HEK293 (cell line): Measurements from ENCODE around the gene KIAA0513.

Source experiments
- CTCF ChIA-PET: fragments of 350-600 bp; formaldehyde crosslinking; extraction: SDS; loops from one replicate; lab custom pipeline; 2021; ENCODE audit warnings: antibody characterized with exemption; lab: Yijun Ruan, JAX
- POLR2A ChIA-PET: fragments of 300-600 bp; formaldehyde crosslinking; extraction: SDS; loops from one replicate; lab custom pipeline; 2020; ENCODE audit warnings: antibody characterized with exemption, inconsistent platforms; lab: Yijun Ruan, JAX
- H3K27ac ChIP-seq: fragments of 200-500 bp; sonication (Bioruptor generic); 2 replicates; pipeline ENCODE4 v1.5.1; 2014; ENCODE audit warnings: low read depth, low read length, control low read depth, inconsistent platforms; ENCODE audit errors: extremely low read depth
- H3K36me3 ChIP-seq, 2 experiments: fragments of 200-500 bp in 1 of 2; sonication (Bioruptor generic) in 1 of 2; 1 replicate in 1 of 2; 2 replicates in 1 of 2; pipeline ENCODE4 v1.5.1; 2014 to 2017; ENCODE audit warnings: inconsistent platforms in 2 of 2, low read length in 2 of 2; ENCODE audit not compliant: control insufficient read depth in 2 of 2, insufficient read depth in 1 of 2
- H3K4me1 ChIP-seq: fragments of 200-500 bp; sonication (Bioruptor generic); 2 replicates; pipeline ENCODE4 v1.5.1; 2014; ENCODE audit warnings: mild to moderate bottlenecking, low read length, inconsistent platforms; ENCODE audit not compliant: control insufficient read depth, insufficient read depth
- H3K4me3 ChIP-seq: 2 replicates; pipeline ENCODE4 v1.5.1; 2011; ENCODE audit warnings: low read depth, mild to moderate bottlenecking, control low read depth, low read length, moderate library complexity
- H3K9me3 ChIP-seq: fragments of 200-500 bp; sonication (Bioruptor generic); 2 replicates; pipeline ENCODE4 v1.5.1; 2014; ENCODE audit warnings: low read depth, low read length, inconsistent platforms; ENCODE audit not compliant: control insufficient read depth, insufficient read depth
- HOXC10 ChIP-seq: sonication (generic); formaldehyde crosslinking; IDR thresholded peaks from 2 replicates; pipeline ENCODE4 v1.8.1; 2023; ENCODE audit warnings: mild to moderate bottlenecking, missing genetic modification reagents
- KLF1 ChIP-seq: fragments of 450-650 bp; formaldehyde crosslinking; IDR thresholded peaks from 2 replicates; pipeline ENCODE4 v1.5.1; 2016; ENCODE audit warnings: missing biosample characterization, missing genetic modification characterization
- KLF7 ChIP-seq: fragments of 450-650 bp; formaldehyde crosslinking; IDR thresholded peaks from 2 replicates; pipeline ENCODE4 v1.5.1; 2016; ENCODE audit warnings: missing biosample characterization, missing genetic modification characterization, borderline replicate concordance
- MYNN ChIP-seq: fragments of 450-650 bp; formaldehyde crosslinking; IDR thresholded peaks from 2 replicates; pipeline ENCODE4 v1.5.1; 2016; ENCODE audit warnings: missing biosample characterization, missing genetic modification characterization, borderline replicate concordance
- OSR2 ChIP-seq: fragments of 450-650 bp; formaldehyde crosslinking; IDR thresholded peaks from 2 replicates; pipeline ENCODE4 v1.5.1; 2016; ENCODE audit warnings: missing biosample characterization, missing genetic modification characterization
- TRIM28 ChIP-seq: IDR thresholded peaks from 2 replicates; pipeline ENCODE4 v1.6.1; 2011; ENCODE audit warnings: low read length, control low read depth, borderline replicate concordance
- ZBTB1 ChIP-seq: fragments of 450-650 bp; formaldehyde crosslinking; IDR thresholded peaks from 2 replicates; pipeline ENCODE4 v1.5.1; 2016; ENCODE audit warnings: missing biosample characterization, missing genetic modification characterization
- ZFP3 ChIP-seq: fragments of 450-650 bp; formaldehyde crosslinking; IDR thresholded peaks from 2 replicates; pipeline ENCODE4 v1.5.1; 2016; ENCODE audit warnings: low read depth, missing biosample characterization, missing genetic modification characterization
- ZNF121 ChIP-seq: fragments of 450-650 bp; formaldehyde crosslinking; IDR thresholded peaks from 2 replicates; pipeline ENCODE4 v1.5.1; 2016; ENCODE audit warnings: missing biosample characterization, missing genetic modification characterization
- ZNF155 ChIP-seq: fragments of 450-650 bp; formaldehyde crosslinking; IDR thresholded peaks from 2 replicates; pipeline ENCODE4 v1.5.1; 2016; ENCODE audit warnings: missing biosample characterization, missing genetic modification characterization
- ZNF157 ChIP-seq: fragments of 450-650 bp; formaldehyde crosslinking; IDR thresholded peaks from 2 replicates; pipeline ENCODE4 v1.5.1; 2016; ENCODE audit warnings: missing biosample characterization, missing genetic modification characterization
- ZNF169 ChIP-seq: fragments of 450-650 bp; formaldehyde crosslinking; IDR thresholded peaks from 2 replicates; pipeline ENCODE4 v1.5.1; 2016; ENCODE audit warnings: missing biosample characterization, missing genetic modification characterization
- ZNF266 ChIP-seq: fragments of 450-650 bp; formaldehyde crosslinking; IDR thresholded peaks from 2 replicates; pipeline ENCODE4 v1.5.1; 2016; ENCODE audit warnings: missing biosample characterization, missing genetic modification characterization, low read depth
- ZNF311 ChIP-seq: fragments of 450-650 bp; formaldehyde crosslinking; IDR thresholded peaks from 2 replicates; pipeline ENCODE4 v1.5.1; 2017; ENCODE audit warnings: missing biosample characterization, missing genetic modification characterization, borderline replicate concordance
- ZNF335 ChIP-seq: fragments of 450-650 bp; formaldehyde crosslinking; conservative IDR thresholded peaks from 2 replicates; pipeline ENCODE4 v1.5.1; 2016; ENCODE audit warnings: missing biosample characterization, missing genetic modification characterization
- ZNF341 ChIP-seq: fragments of 450-650 bp; formaldehyde crosslinking; IDR thresholded peaks from 2 replicates; pipeline ENCODE4; 2016; ENCODE audit warnings: low read depth, missing biosample characterization, missing genetic modification characterization
- ZNF391 ChIP-seq: fragments of 450-650 bp; formaldehyde crosslinking; IDR thresholded peaks from 2 replicates; pipeline ENCODE4 v1.5.1; 2016; ENCODE audit warnings: low read depth, missing biosample characterization, missing genetic modification characterization, borderline replicate concordance
- ZNF433 ChIP-seq: fragments of 450-650 bp; formaldehyde crosslinking; IDR thresholded peaks from 2 replicates; pipeline ENCODE4 v1.5.1; 2016; ENCODE audit warnings: missing biosample characterization, missing genetic modification characterization, low read depth
- ZNF621 ChIP-seq: fragments of 450-650 bp; formaldehyde crosslinking; IDR thresholded peaks from 2 replicates; pipeline ENCODE4 v1.5.1; 2017; ENCODE audit warnings: missing biosample characterization, missing genetic modification characterization
- ZNF654 ChIP-seq: fragments of 450-650 bp; formaldehyde crosslinking; IDR thresholded peaks from 2 replicates; pipeline ENCODE4 v1.5.1; 2016; ENCODE audit warnings: low read depth, missing biosample characterization, missing genetic modification characterization
- ZNF664 ChIP-seq: fragments of 450-650 bp; formaldehyde crosslinking; IDR thresholded peaks from 2 replicates; pipeline ENCODE4 v1.5.1; 2016; ENCODE audit warnings: missing biosample characterization, missing genetic modification characterization
- ZNF677 ChIP-seq: fragments of 450-650 bp; IDR thresholded peaks from 2 replicates; pipeline ENCODE4 v1.5.0; 2018; ENCODE audit warnings: missing biosample characterization, mild to moderate bottlenecking, missing genetic modification characterization, moderate library complexity
- ZNF791 ChIP-seq: fragments of 450-650 bp; formaldehyde crosslinking; IDR thresholded peaks from 2 replicates; pipeline ENCODE4 v1.5.1; 2016; ENCODE audit warnings: missing biosample characterization, missing genetic modification characterization
- TF ChIP-seq, protein P1 (sequence below): fragments of 450-650 bp; formaldehyde crosslinking; IDR thresholded peaks from 2 replicates; pipeline ENCODE4 v1.5.1; 2016; ENCODE audit warnings: missing biosample characterization, missing genetic modification characterization
- TF ChIP-seq, protein P2 (sequence below): fragments of 450-650 bp; formaldehyde crosslinking; IDR thresholded peaks from 2 replicates; pipeline ENCODE4 v1.5.1; 2017; ENCODE audit warnings: missing biosample characterization, missing genetic modification characterization

The KIAA0513 gene

DNA sequence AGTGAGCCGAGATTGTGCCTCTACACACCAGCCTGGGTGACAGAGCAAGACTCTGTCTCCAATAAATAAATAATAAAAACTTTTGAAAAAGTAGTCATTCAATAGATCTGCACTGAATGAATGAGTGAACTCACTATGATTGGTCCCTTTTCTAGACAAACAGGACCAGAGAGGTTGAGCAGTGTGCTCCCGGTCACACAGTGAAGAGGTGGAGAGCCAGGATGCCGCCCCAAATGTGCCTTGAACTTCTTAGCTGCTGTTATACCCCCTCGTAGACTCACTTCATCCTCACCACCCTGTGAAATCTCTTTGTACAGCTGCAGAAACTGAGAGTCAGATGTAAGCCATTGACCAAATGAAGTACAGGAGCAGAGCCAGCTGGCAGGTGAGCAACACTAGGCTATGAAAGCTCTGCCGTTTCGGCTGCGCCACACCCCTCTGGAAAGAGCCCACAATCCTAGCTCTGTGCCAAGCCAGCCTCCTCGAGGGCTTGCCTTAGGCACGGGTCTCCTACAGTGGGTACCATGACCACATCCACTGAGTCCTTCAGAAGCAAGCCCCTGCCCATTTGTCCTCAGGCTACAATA lies 7.8 kb upstream of the KIAA0513 start:
- H3K36me3 ChIP-seq: no peaks in the 10 kb centered on the region
- POLR2A ChIA-PET: no interaction called here
- no peak for TF ChIP-seq ZNF335 (tag by site-specific recombination)
- no peak for TF ChIP-seq ZNF621 (tag by site-specific recombination)
- no peak for TF ChIP-seq HOXC10 (CRISPR knock-in tag)
- TF ChIP-seq ZNF391 (tag by site-specific recombination): no peak
- no peak for TF ChIP-seq ZNF341 (tag by site-specific recombination)
- no peak for TF ChIP-seq ZNF157
- TF ChIP-seq ZNF169 (tag by site-specific recombination): no peak
- TF ChIP-seq ZNF155 (tag by site-specific recombination): no peak
- TF ChIP-seq ZFP3 (tag by site-specific recombination): no peak
- TF ChIP-seq, protein P1, sequence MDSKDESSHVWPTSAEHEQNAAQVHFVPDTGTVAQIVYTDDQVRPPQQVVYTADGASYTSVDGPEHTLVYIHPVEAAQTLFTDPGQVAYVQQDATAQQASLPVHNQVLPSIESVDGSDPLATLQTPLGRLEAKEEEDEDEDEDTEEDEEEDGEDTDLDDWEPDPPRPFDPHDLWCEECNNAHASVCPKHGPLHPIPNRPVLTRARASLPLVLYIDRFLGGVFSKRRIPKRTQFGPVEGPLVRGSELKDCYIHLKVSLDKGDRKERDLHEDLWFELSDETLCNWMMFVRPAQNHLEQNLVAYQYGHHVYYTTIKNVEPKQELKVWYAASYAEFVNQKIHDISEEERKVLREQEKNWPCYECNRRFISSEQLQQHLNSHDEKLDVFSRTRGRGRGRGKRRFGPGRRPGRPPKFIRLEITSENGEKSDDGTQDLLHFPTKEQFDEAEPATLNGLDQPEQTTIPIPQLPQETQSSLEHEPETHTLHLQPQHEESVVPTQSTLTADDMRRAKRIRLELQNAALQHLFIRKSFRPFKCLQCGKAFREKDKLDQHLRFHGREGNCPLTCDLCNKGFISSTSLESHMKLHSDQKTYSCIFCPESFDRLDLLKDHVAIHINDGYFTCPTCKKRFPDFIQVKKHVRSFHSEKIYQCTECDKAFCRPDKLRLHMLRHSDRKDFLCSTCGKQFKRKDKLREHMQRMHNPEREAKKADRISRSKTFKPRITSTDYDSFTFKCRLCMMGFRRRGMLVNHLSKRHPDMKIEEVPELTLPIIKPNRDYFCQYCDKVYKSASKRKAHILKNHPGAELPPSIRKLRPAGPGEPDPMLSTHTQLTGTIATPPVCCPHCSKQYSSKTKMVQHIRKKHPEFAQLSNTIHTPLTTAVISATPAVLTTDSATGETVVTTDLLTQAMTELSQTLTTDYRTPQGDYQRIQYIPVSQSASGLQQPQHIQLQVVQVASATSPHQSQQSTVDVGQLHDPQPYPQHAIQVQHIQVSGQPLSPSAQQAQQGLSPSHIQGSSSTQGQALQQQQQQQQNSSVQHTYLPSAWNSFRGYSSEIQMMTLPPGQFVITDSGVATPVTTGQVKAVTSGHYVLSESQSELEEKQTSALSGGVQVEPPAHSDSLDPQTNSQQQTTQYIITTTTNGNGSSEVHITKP (tag by site-specific recombination): no peak
- no peak for TF ChIP-seq ZNF677
- TF ChIP-seq ZBTB1 (tag by site-specific recombination): no peak
- no peaks in the 10 kb centered on the region for H3K9me3 ChIP-seq
- no peak overlapping the region for H3K27ac ChIP-seq
- CTCF ChIA-PET: interaction anchor here (1.2 to 1.3 kb wide), 2 partner anchors 49 to 95 kb away, joined by 3 read pairs; no protein-coding TSS in a partner anchor
- H3K4me3 ChIP-seq: no peak overlapping the region
- H3K4me1 ChIP-seq: no peaks in the 10 kb centered on the region

DNA sequence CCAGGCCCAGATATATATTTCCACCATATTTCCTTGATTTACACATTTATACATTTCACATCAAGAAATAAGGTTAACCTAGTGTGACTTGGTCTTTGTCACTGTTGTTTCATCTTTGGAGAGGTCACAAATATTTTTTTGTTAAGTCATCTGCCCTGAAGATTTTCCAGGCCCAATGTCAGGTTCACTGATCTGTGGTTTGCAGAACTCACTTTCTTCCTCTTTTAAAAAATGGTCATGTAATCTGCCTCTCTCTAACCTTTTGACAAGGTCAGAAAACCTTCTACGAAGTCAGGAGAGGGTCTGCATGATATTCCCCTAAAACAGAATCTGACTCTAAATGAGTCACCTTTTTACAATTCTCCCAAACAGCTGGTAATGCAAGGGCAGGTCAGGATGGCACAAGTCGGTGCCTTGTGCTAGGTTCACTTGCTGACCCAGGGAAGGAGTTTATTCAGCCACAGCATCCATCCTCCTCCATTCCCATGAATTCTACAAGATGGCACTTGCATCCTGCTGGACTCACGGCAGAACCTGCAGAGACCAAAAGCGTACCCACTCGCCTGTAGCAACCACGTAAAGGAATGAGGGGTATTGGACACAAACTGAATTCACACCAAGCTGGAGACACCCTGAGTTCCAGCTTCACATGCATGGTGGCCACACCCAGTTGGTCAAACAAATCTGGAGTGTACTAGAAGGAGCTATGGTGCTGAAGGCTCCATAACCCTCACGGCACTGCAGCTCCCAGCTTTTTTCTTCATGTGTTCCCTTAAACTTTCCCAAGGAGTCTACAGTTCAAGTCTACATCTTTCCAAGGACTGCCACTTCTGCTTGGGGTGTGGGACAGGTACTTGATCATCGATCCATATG lies 1.6 kb upstream of the KIAA0513 start:
- no peak overlapping the region for H3K27ac ChIP-seq
- ChIA-PET POLR2A (interaction anchor here (3.3 kb wide), 1 partner anchor 14 kb away, joined by 25 read pairs; the partner anchor contains the start of gene ZDHHC7), CTCF (interaction anchor here (1.0 to 2.0 kb wide), 3 partner anchors 10 to 30 kb away, joined by 3 to 7 read pairs (median 6); no protein-coding TSS in a partner anchor)

DNA sequence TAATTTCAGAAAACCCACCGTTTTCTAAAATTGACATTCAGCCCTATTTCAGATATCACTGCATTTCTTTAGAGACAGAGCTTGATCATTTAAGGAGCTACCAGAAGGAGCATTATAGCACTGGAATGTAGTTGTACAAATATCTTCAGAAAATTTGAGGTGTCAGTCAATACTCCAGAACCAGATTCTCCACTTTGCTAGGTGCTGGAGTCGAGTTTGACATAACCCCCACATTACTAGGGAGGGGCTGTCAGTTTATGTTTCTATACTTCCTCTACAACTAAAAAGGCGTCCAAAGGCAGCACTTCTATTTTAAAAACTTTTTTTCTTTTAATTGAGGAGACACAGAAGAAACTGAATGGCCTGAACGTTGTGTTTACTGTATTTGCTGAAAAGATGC lies 892 bp upstream of the KIAA0513 start:
- Histone ChIP-seq H3K4me1 (peaks cover 16% of the 10 kb centered on the region), H3K27ac (no peak overlapping the region), H3K36me3 (peaks cover 0 to under 1% of the 10 kb centered on the region in 2 experiments; a peak in 1 of 3 replicates), H3K4me3 (no peak overlapping the region; the same call in 1 of the 2 replicates), H3K9me3 (no peaks in the 10 kb centered on the region)
- CTCF ChIA-PET: interaction anchor here (0.6 to 2.0 kb wide), 5 partner anchors 14 to 190 kb away, joined by 3 to 7 read pairs (median 3); no protein-coding TSS in a partner anchor
- POLR2A ChIA-PET: interaction anchor here (2.2 to 3.3 kb wide), 2 partner anchors 15 to 29 kb away, joined by 6 to 25 read pairs; partner anchors contain the start of gene ZDHHC7
- TF ChIP-seq ZNF169 (tag by site-specific recombination) (no peak), OSR2 (tag by site-specific recombination) (no peak), ZNF266 (no peak), ZNF311 (tag by site-specific recombination) (no peak), TRIM28 (no peak), ZNF433 (tag by site-specific recombination) (no peak), ZNF155 (tag by site-specific recombination) (no peak), ZNF121 (tag by site-specific recombination) (no peak), ZNF664 (tag by site-specific recombination) (no peak), MYNN (tag by site-specific recombination) (no peak), ZNF654 (no peak), ZNF791 (tag by site-specific recombination) (no peak)
- TF ChIP-seq, protein P2, sequence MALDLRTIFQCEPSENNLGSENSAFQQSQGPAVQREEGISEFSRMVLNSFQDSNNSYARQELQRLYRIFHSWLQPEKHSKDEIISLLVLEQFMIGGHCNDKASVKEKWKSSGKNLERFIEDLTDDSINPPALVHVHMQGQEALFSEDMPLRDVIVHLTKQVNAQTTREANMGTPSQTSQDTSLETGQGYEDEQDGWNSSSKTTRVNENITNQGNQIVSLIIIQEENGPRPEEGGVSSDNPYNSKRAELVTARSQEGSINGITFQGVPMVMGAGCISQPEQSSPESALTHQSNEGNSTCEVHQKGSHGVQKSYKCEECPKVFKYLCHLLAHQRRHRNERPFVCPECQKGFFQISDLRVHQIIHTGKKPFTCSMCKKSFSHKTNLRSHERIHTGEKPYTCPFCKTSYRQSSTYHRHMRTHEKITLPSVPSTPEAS: no peak

More for the DNA sequence above, 1.6 kb upstream of the KIAA0513 start:
- no peak overlapping the region for H3K4me3 ChIP-seq
- H3K36me3 ChIP-seq: no peaks in the 10 kb centered on the region
- no peaks in the 10 kb centered on the region for H3K9me3 ChIP-seq
- TF ChIP-seq KLF1 (tag by site-specific recombination): peak; percentile 51
- no peak for TF ChIP-seq KLF7 (tag by site-specific recombination)
- H3K4me1 ChIP-seq: peaks cover 16% of the 10 kb centered on the region
